HL-60 (cell line): ENCODE measurements around the gene RNF145.
"Not testable (repeated sequence)": the region's sequence is repeated elsewhere in the genome, so short reads cannot be mapped to it uniquely, and the experiment has no call there.

Experiments
- DNase-seq, 2 experiments: peaks; one replicate each; pipeline ENCODE4 v3.0.0-alpha.2; 2010 to 2020; ENCODE audit warnings: low read depth in 1 of 2, low spot score in 1 of 2
- H3K27ac ChIP-seq: fragments of 250-450 bp; sonication (Bioruptor Pico); replicated peaks from 2 replicates; pipeline ENCODE4 v1.5.1; 2020; ENCODE audit warnings: mild to moderate bottlenecking, moderate library complexity
- H3K27me3 ChIP-seq: fragments of 250-450 bp; sonication (Bioruptor Pico); 2 replicates; pipeline ENCODE4 v1.5.1; 2021; ENCODE audit warnings: mild to moderate bottlenecking, moderate library complexity; ENCODE audit not compliant: insufficient read depth, poor library complexity, severe bottlenecking
- H3K4me3 ChIP-seq: replicated peaks from 2 replicates; pipeline ENCODE4 v1.5.1; 2011; ENCODE audit warnings: mild to moderate bottlenecking, control low read depth, low read length; ENCODE audit not compliant: insufficient read depth
- GABPA ChIP-seq: IDR thresholded peaks from 2 replicates; pipeline ENCODE4 v1.6.1; 2012; ENCODE audit warnings: low read depth
- POLR2AphosphoS5 ChIP-seq: IDR thresholded peaks from 2 replicates; pipeline ENCODE4 v1.6.1; 2012; ENCODE audit warnings: low read depth
- SPI1 ChIP-seq: IDR thresholded peaks from 2 replicates; pipeline ENCODE4 v1.6.1; 2012; ENCODE audit warnings: low read depth, mild to moderate bottlenecking, borderline replicate concordance
- TF ChIP-seq, protein P1 (sequence below): IDR thresholded peaks from 2 replicates; pipeline ENCODE4 v1.6.1; 2012; ENCODE audit warnings: low read depth; ENCODE audit not compliant: insufficient replicate concordance
- TF ChIP-seq, protein P2 (sequence below): IDR thresholded peaks from one replicate; pipeline ENCODE4 v1.5.1; 2011; ENCODE audit warnings: low read length, control low read depth, inconsistent platforms; ENCODE audit not compliant: insufficient read depth

Gene RNF145

DNA sequence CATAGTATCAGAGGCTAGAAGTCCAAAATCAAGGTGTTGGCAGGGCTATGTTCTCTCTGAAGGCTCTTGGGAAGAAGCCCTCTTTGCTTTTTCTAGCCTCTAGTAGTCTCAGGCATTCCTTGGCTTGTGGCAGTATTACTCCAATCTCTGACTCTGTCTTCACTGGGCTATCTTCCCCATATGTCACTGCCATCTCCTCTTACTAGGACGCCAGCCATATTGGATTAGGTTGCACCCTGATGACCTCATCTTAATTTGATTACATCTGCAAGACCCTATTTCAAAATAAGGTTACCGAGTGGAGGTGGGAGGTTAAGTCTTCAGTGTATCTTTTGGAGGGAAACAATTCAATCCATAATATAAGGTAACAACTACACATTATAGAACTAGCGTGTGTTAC, 88.3 kb downstream of the RNF145 start:
- TF ChIP-seq GABPA (no peak), POLR2AphosphoS5 (no peak), SPI1 (no peak)
- TF ChIP-seq, protein P1, sequence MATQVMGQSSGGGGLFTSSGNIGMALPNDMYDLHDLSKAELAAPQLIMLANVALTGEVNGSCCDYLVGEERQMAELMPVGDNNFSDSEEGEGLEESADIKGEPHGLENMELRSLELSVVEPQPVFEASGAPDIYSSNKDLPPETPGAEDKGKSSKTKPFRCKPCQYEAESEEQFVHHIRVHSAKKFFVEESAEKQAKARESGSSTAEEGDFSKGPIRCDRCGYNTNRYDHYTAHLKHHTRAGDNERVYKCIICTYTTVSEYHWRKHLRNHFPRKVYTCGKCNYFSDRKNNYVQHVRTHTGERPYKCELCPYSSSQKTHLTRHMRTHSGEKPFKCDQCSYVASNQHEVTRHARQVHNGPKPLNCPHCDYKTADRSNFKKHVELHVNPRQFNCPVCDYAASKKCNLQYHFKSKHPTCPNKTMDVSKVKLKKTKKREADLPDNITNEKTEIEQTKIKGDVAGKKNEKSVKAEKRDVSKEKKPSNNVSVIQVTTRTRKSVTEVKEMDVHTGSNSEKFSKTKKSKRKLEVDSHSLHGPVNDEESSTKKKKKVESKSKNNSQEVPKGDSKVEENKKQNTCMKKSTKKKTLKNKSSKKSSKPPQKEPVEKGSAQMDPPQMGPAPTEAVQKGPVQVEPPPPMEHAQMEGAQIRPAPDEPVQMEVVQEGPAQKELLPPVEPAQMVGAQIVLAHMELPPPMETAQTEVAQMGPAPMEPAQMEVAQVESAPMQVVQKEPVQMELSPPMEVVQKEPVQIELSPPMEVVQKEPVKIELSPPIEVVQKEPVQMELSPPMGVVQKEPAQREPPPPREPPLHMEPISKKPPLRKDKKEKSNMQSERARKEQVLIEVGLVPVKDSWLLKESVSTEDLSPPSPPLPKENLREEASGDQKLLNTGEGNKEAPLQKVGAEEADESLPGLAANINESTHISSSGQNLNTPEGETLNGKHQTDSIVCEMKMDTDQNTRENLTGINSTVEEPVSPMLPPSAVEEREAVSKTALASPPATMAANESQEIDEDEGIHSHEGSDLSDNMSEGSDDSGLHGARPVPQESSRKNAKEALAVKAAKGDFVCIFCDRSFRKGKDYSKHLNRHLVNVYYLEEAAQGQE, result no peak
- TF ChIP-seq, protein P2, sequence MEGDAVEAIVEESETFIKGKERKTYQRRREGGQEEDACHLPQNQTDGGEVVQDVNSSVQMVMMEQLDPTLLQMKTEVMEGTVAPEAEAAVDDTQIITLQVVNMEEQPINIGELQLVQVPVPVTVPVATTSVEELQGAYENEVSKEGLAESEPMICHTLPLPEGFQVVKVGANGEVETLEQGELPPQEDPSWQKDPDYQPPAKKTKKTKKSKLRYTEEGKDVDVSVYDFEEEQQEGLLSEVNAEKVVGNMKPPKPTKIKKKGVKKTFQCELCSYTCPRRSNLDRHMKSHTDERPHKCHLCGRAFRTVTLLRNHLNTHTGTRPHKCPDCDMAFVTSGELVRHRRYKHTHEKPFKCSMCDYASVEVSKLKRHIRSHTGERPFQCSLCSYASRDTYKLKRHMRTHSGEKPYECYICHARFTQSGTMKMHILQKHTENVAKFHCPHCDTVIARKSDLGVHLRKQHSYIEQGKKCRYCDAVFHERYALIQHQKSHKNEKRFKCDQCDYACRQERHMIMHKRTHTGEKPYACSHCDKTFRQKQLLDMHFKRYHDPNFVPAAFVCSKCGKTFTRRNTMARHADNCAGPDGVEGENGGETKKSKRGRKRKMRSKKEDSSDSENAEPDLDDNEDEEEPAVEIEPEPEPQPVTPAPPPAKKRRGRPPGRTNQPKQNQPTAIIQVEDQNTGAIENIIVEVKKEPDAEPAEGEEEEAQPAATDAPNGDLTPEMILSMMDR, result no peak
- peaks cover 4% of the 10 kb centered on the region for H3K27me3 ChIP-seq
- H3K27ac ChIP-seq, result no peak overlapping the region

DNA sequence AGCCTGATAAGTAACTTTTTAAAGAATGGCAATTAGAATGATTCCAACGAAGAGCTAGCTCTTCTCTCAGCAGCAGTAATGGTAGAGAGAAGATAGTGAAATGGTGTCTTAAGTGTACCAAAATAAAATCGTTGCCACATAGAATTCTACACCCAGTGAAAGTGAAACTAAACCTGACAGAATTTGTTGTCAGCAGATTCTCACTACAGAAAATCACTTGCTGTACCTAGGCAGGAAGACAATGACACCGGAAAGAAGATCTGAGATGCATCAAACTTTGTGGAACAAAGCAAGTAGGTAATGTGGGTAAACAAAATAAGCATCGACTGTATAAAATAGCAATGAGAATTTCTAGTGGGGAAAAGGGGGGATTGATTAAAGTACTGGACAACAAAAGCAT, 88.9 kb downstream of the RNF145 start:
- no peak overlapping the region for H3K27ac ChIP-seq
- H3K4me3 ChIP-seq, result no peak overlapping the region
- DNase-seq, result no peak
- TF ChIP-seq, protein P1, result no peak
- TF ChIP-seq GABPA (no peak), POLR2AphosphoS5 (no peak), SPI1 (no peak)
- TF ChIP-seq, protein P2, result no peak
- peaks cover under 1% of the 10 kb centered on the region for H3K27me3 ChIP-seq

More for the DNA sequence above, 88.3 kb downstream of the RNF145 start:
- DNase-seq, result no peak
- H3K4me3 ChIP-seq, result no peak overlapping the region

DNA sequence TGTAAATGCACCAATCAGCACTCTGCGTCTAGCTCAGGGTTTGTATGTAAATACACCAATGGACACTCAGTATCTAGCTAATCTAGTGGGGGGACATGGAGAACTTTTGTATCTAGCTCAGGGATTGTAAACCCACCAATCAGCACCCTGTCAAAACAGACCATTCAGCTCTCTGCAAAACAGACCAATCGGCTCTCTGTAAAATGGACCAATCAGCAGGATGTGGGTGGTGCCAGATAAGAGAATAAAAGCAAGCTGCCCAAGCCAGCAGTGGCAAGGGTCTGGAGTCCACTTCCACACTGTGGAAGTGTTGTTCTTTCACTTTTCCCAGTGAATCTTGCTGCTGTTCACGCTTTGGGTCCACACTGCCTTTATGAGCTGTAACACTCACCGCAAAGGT, 89.5 kb downstream of the RNF145 start:
- H3K4me3 ChIP-seq, H3K27me3 ChIP-seq, DNase-seq, H3K27ac ChIP-seq: not testable (repeated sequence)

DNA sequence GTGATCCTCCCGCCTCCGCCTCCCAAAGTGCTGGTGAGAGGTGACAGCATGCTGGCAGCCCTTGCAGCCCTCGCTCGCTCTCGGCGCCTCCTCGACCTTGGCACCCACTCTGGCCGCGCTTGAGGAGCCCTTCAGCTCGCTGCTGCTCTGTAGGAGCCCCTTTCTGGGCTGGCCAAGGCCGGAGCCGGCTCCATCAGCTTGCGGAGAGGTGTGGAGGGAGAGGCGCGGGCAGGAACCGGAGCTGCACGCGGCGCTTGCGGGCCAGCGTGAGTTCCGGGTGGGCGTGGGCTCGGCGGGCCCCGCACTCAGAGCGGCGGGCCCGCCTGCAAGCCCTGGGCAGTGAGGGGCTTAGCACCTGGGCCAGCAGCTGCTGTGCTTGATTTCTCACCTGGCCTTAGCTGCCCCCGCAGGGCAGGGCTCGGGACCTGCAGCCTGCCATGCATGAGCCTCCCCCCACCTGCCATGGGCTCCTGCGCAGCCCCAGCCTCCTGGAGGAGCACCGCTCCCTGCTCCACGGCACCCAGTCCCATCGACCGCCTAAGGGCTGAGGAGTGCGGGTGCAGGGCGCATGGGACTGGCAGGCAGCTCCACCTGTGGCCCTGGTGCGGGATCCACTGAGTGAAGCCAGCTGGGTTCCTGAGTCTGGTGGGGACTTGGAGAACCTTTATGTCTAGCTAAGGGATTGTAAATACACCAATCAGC, 90.2 kb downstream of the RNF145 start:
- H3K4me3 ChIP-seq, H3K27me3 ChIP-seq, DNase-seq, H3K27ac ChIP-seq: not testable (repeated sequence)

DNA sequence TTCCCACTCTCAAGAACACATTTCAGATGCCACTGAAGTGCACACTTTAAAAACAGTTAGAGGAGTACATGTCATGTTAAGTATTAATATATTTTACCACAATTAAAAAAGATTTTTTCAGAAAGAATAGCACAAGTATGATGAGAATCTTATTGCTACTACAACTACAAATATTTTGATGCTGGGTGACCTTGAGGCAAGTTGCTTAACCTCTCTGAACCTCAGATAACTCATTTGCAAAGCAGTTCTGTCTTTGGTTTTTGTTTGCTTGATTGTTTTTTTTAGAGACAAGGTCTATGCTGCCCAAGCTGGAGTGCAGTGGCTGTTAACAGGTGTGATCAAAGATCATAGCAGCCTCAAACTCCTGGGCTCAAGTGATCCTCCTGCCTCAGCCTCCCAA, 95.9 kb downstream of the RNF145 start:
- TF ChIP-seq POLR2AphosphoS5, result no peak
- TF ChIP-seq SPI1, result no peak
- no peak overlapping the region for H3K4me3 ChIP-seq
- DNase-seq, result no peak
- no peaks in the 10 kb centered on the region for H3K27me3 ChIP-seq
- H3K27ac ChIP-seq, result no peak overlapping the region
